K562 (cell line): ENCODE results near the gene HSD17B10. TPM values are rescaled to one million over a fixed set of nuclear protein-coding genes. Genes with fewer than 3 reads are reported as not detected.

Source experiments
- ATAC-seq: fragments of 200-7000 bp; cut with Tn5 transposase; 3 replicates; pipeline ENCODE4 v1.9.1; 2020; ENCODE audit warnings: moderate library complexity
- BruUV-seq: library from RNA; stranded (reverse); fragments of 400-500 nt; replicated peaks from 2 replicates; lab custom pipeline; 2021; lab: Mats Ljungman, UMichigan
- CTCF ChIA-PET: fragments of 300-600 bp; formaldehyde crosslinking; extraction: SDS; loops from one replicate; lab custom pipeline; 2021; ENCODE audit warnings: low intra/inter-chr PET ratio; lab: Yijun Ruan, JAX
- POLR2A ChIA-PET: fragments of 300-600, 350-650 bp; sonication (Branson Sonifier 250); formaldehyde crosslinking; extraction: SDS; loops from one replicate; lab custom pipeline; 2021; ENCODE audit warnings: antibody characterized with exemption, inconsistent platforms; lab: Yijun Ruan, JAX
- DNase-seq, 4 experiments: peaks; one replicate each; pipeline versions ENCODE4 v3.0.0 to v3.0.0-alpha.2; 2011 to 2018; ENCODE audit warnings: low spot score in 3 of 4, mixed read lengths in 3 of 4; ENCODE audit errors: extremely low read depth in 1 of 4
- FAIRE-seq: peaks from 2 replicates; lab custom pipeline; 2011; peaks lifted over from hg19 to GRCh38; lab: Jason Lieb, UNC
- H2AFZ ChIP-seq: 2 replicates; pipeline ENCODE4 v1.6.0; 2011; ENCODE audit warnings: low read depth, low read length, control low read depth, inconsistent platforms
- H3K27ac ChIP-seq: fragments of 200-600 bp; 3 replicates; pipeline ENCODE4 v1.8.0; 2011; ENCODE audit warnings: low read depth, mild to moderate bottlenecking, control low read depth, inconsistent platforms, low read length, moderate library complexity, mixed read lengths; ENCODE audit errors: extremely low read depth
- H3K27me3 ChIP-seq, 2 experiments: fragments of 300-600 bp in 1 of 2; 2 replicates in 1 of 2; 3 replicates in 1 of 2; pipeline versions ENCODE4 v1.6.0 to v1.8.0; 2011; ENCODE audit warnings: inconsistent platforms in 2 of 2, low read length in 2 of 2, mild to moderate bottlenecking in 1 of 2, mixed read lengths in 1 of 2, moderate library complexity in 1 of 2; ENCODE audit not compliant: control insufficient read depth in 2 of 2, insufficient read depth in 2 of 2
- H3K36me3 ChIP-seq: fragments of 300-600 bp; 3 replicates; pipeline ENCODE4 v1.8.0; 2011; ENCODE audit warnings: mild to moderate bottlenecking, low read length, inconsistent platforms; ENCODE audit not compliant: control insufficient read depth, insufficient read depth
- H3K4me1 ChIP-seq, 2 experiments: fragments of 200-600 bp in 1 of 2; replicated peaks in 1 of 2; 2 replicates in 1 of 2; 3 replicates in 1 of 2; pipeline versions ENCODE4 v1.5.1 to v1.8.0; 2011; ENCODE audit warnings: inconsistent platforms in 2 of 2, low read length in 2 of 2, mild to moderate bottlenecking in 1 of 2, mixed read lengths in 1 of 2, moderate library complexity in 1 of 2; ENCODE audit not compliant: control insufficient read depth in 2 of 2, insufficient read depth in 2 of 2
- H3K4me2 ChIP-seq: 2 replicates; pipeline ENCODE4 v1.6.1; 2011; ENCODE audit warnings: low read length, control low read depth, inconsistent platforms, mixed read lengths; ENCODE audit not compliant: insufficient read depth
- H3K4me3 ChIP-seq: fragments of 200-600 bp; sonication (generic), shearing (Covaris generic); 2 replicates; pipeline ENCODE4 v1.5.1; 2016; ENCODE audit warnings: control low read depth, inconsistent platforms
- H3K79me2 ChIP-seq: fragments of 200-600 bp; 3 replicates; pipeline ENCODE4 v1.8.0; 2011; ENCODE audit warnings: low read length, inconsistent platforms; ENCODE audit not compliant: control insufficient read depth, insufficient read depth
- H3K9ac ChIP-seq, 2 experiments: 2 replicates each; pipeline versions ENCODE4 v1.6.0 to v1.6.1; 2011; ENCODE audit warnings: low read depth in 2 of 2, low read length in 2 of 2, control low read depth in 1 of 2, inconsistent platforms in 1 of 2, mild to moderate bottlenecking in 1 of 2, mixed read lengths in 1 of 2; ENCODE audit not compliant: insufficient read depth in 1 of 2
- H3K9me1 ChIP-seq: one replicate; pipeline ENCODE4 v1.6.0; 2011; ENCODE audit warnings: inconsistent platforms, mild to moderate bottlenecking, low read length, moderate library complexity; ENCODE audit not compliant: control insufficient read depth, insufficient read depth
- H3K9me3 ChIP-seq: replicated peaks from 2 replicates; pipeline ENCODE4 v1.5.1; 2011; ENCODE audit warnings: low read depth, low read length, inconsistent platforms; ENCODE audit not compliant: control insufficient read depth, insufficient read depth
- H4K20me1 ChIP-seq: replicated peaks from 2 replicates; pipeline ENCODE4 v1.6.1; 2011; ENCODE audit warnings: low read length, inconsistent platforms, mixed read lengths; ENCODE audit not compliant: control insufficient read depth, insufficient read depth
- E2F8 ChIP-seq: fragments of 450-650 bp; IDR thresholded peaks from 2 replicates; pipeline ENCODE4 v1.7.1; 2018; ENCODE audit warnings: mild to moderate bottlenecking, low read depth; ENCODE audit not compliant: partially characterized antibody
- FOXA3 ChIP-seq, 2 experiments: fragments of 450-650 bp in 1 of 2; sonication (generic) in 1 of 2; formaldehyde crosslinking; IDR thresholded peaks in 1 of 2; conservative IDR thresholded peaks in 1 of 2; 2 replicates each; pipeline versions ENCODE4 v1.4.0 to v1.8.0; 2020 to 2022; ENCODE audit warnings: mild to moderate bottlenecking in 2 of 2, missing genetic modification reagents in 1 of 2
- KLF16 ChIP-seq: IDR thresholded peaks from 2 replicates; pipeline ENCODE4 v1.6.1; 2016; ENCODE audit warnings: antibody characterized with exemption
- PREB ChIP-seq: sonication (generic); formaldehyde crosslinking; IDR thresholded peaks from 2 replicates; pipeline ENCODE4 v1.8.1; 2023; ENCODE audit warnings: mild to moderate bottlenecking, missing genetic modification reagents
- PURB ChIP-seq: sonication (generic); formaldehyde crosslinking; IDR thresholded peaks from 2 replicates; pipeline ENCODE4 v1.9.0; 2021; ENCODE audit warnings: low read depth, mild to moderate bottlenecking, missing genetic modification reagents
- ZKSCAN1 ChIP-seq: fragments of 150-350 bp; IDR thresholded peaks from 2 replicates; pipeline ENCODE4 v1.6.1; 2016; ENCODE audit warnings: low read depth, low read length
- ZNF449 ChIP-seq: fragments of 250-450 bp; sonication (Bioruptor Pico); IDR thresholded peaks from 2 replicates; pipeline ENCODE4 v1.8.0; 2022; ENCODE audit warnings: moderate library complexity, mild to moderate bottlenecking, inconsistent platforms
- WGBS: fragments of 100-300 bp; shearing (Covaris generic); methylation state at CpG from one replicate; pipeline ENCODE4 v1.1.6; 2016; ENCODE audit warnings: low coverage, mixed read lengths; ENCODE audit not compliant: insufficient coverage; ENCODE audit errors: missing lambda C conversion rate; 5-methylcytosine and 5-hydroxymethylcytosine counted together
- in situ Hi-C: fragments of 300-500 bp; cut with MboI; formaldehyde crosslinking; loops from 4 replicates; pipeline ENCODE4 v1.15.0; 2018; ENCODE audit warnings: inconsistent platforms, mixed read lengths
- intact Hi-C: fragments of 100-400 bp; cut with micrococcal nuclease; formaldehyde crosslinking; loops from 2 replicates; pipeline ENCODE4 v1.14.2; 2022
- polyA plus RNA-seq, 8 experiments: library from polyadenylated mRNA; depleted of rRNA in 4 of 8; stranded (reverse) in 5 of 8; unstranded in 3 of 8; fragments of >200 nt; fragmentation: Nextera tagmentation in 2 of 8; fragmentation: Illumina TruSeq in 1 of 8; extraction: Ambion mirVana in 2 of 8; extraction: Trizol in 1 of 8; gene quantifications; 2 replicates each; pipeline versions ENCODE4 v1.2.1 to v1.2.3, GENCODE V29; 2011 to 2014; ENCODE audit warnings: inconsistent platforms in 1 of 8, missing spikeins in 1 of 8
- total RNA-seq, 7 experiments: library from RNA; depleted of rRNA in 6 of 7; stranded (reverse); fragments of >200 nt in 6 of 7; fragmentation: Illumina TruSeq in 2 of 7; extraction: Trizol in 2 of 7; gene quantifications; 2 replicates each; pipeline versions ENCODE4 v1.2.1 to v1.2.3, GENCODE V29; 2011 to 2021; ENCODE audit warnings: low replicate concordance in 1 of 7

The HSD17B10 gene
- total and polyA plus RNA-seq, 9 of the 15 experiments (the other 6 are each of a cell fraction or from before 2014, with no cell fraction given), result 45.3 to 221 (median 186) TPM

GRCh38 chrX:53456254-53456653 is 22.1 kb upstream of the HSD17B10 start:
- Histone ChIP-seq H3K9me3 (no peaks in the 10 kb centered on the region), H3K4me1 (no peaks in the 10 kb centered on the region; a peak in 1 of 5 replicates), H3K36me3 (no peaks in the 10 kb centered on the region), H2AFZ (no peak overlapping the region), H3K79me2 (no peaks in the 10 kb centered on the region), H3K4me2 (no peak overlapping the region), H3K9ac (no peak overlapping the region), H4K20me1 (no peaks in the 10 kb centered on the region), H3K4me3 (no peak overlapping the region), H3K27me3 (peaks cover 0 to 2% of the 10 kb centered on the region in 2 experiments; a peak in 3 of 5 replicates), H3K27ac (no peak overlapping the region), H3K9me1 (no peaks in the 10 kb centered on the region)
- ChIA-PET CTCF (no interaction called here), POLR2A (no interaction called here)
- BruUV-seq, result no TSS peak
- intact Hi-C loops, result no loop called here
- DNase-seq (no peak), FAIRE-seq (no peak), ATAC-seq (no peak)
- 0% methylated on average over 3 of the region's 3 CpGs for WGBS
- no peak for TF ChIP-seq ZNF449 (CRISPR knock-in tag)
- no peak for TF ChIP-seq PREB
- no peak for TF ChIP-seq KLF16
- no peak for TF ChIP-seq ZKSCAN1
- TF ChIP-seq FOXA3 (CRISPR knock-in tag; conservative IDR thresholded peaks at IDR 0.05 in 1 of 2, IDR thresholded peaks at IDR 0.05 in 1 of 2), result no peak
- TF ChIP-seq E2F8, result no peak
- no peak for TF ChIP-seq PURB (CRISPR knock-in tag)
- in situ Hi-C loops, result no loop called here
